DMS 273 treated with DMSO at 0.1 percent for 48 hours (cell line): ENCODE results near the gene UBTD1.
A peak's percentile ranks its signal among the peaks of the same experiment; 100 is the strongest.
"Not testable (repeated sequence)": the region's sequence is repeated elsewhere in the genome, so short reads cannot be mapped to it uniquely, and the experiment has no call there.

Source experiments
- DNase-seq: peaks from one replicate; lab custom pipeline; 2025; lab: John Stamatoyannopoulos, UW

Gene UBTD1

GRCh38 chr10:97563337-97563736 lies 64.6 kb downstream of the UBTD1 start:
- no peak for DNase-seq

GRCh38 chr10:97564776-97565175 lies 66.1 kb downstream of the UBTD1 start:
- DNase-seq, result no peak

- DNase-seq, result no peak
Measured at GRCh38 chr10:97566336-97566996, 67.7 kb downstream of the UBTD1 start.

DNA sequence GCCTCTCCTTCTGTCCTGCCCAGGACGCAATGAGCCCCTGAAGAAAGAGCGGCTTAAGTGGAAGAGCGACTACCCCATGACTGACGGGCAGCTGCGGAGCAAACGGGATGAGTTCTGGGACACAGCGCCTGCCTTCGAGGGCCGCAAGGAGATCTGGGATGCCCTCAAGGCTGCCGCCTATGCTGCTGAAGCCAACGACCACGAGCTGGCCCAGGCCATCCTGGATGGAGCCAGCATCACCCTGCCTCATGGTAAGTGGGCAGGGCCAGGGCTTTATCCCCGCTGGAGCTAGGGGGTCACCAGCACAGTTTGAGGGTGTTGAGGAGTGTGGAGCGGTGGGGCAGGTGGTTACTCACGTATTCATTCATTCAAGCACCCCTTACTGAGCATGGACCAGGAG lies 69.2 kb downstream of the UBTD1 start:
- DNase-seq, result no peak

DNA sequence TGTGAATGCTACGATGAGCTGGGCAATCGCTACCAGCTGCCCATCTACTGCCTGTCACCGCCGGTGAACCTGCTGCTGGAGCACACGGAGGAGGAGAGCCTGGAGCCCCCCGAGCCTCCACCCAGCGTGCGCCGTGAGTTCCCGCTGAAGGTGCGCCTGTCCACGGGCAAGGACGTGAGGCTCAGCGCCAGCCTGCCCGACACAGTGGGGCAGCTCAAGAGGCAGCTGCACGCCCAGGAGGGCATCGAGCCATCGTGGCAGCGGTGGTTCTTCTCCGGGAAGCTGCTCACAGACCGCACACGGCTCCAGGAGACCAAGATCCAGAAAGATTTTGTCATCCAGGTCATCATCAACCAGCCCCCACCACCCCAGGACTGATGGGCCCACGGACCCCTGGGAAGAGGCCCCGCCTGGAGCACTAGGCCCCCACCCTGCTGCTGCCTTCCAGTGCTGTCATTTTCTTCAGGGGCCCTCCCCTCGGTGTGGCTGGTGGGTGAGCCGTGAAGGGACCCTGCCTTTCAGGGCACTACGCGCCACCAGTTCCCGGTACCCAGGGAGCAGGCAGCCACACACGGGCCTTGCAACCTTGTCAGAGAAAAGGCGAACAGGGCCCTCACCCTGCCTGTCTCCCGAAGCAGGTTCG lies 71.5 kb downstream of the UBTD1 start:
- no peak for DNase-seq

- peak; percentile 60 for DNase-seq
Measured at GRCh38 chr10:97570789-97571471, 72.2 kb downstream of the UBTD1 start.

GRCh38 chr10:97571622-97572021 lies 72.9 kb downstream of the UBTD1 start:
- DNase-seq, result no peak

DNA sequence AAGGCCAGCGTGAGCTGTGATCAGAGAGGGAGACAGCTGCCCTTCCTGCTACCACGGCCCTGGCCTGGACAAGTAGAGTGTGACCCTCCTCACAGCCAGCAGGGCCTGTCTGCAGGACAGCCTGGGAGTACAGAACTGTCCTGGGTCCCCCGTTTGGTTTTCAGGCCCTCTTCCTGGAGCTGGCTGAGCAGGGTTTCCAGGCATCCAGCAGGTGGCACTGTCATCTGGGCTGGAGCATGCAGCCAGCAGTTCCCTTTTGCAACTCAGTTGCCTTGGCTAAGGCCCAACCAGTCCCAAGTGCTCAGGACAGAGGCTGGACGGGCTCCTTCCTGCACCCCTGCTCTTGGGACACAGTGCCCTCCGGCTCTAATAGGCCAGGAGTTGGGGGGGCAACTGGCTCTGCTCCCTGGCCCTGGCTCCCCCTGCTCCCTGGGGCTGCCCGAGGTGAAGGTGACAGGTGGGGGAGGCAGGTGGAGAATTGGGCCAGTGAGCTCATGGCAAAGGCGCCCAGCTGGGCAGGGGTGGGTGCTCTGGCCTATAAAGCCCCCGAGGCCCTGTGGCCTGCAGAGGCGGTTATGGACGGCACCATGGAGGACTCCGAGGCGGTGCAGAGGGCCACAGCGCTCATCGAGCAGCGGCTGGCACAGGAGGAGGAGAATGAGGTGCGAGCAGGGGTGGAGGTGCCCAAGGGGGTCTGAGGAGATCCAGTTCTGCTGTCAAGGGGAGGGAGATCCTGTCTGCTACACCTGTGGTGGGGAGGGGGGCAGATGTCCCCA lies 73.7 kb downstream of the UBTD1 start, which contains the start of gene ANKRD2:
Gene ANKRD2, plus strand, starts transcription at position 566 of the 776 bp plus-strand sequence. Its CDS starts 10 bp downstream, at position 576.
- DNase-seq, result peak; percentile 44

GRCh38 chr10:97573021-97573420 lies 74.3 kb downstream of the UBTD1 start:
- DNase-seq, result no peak

DNA sequence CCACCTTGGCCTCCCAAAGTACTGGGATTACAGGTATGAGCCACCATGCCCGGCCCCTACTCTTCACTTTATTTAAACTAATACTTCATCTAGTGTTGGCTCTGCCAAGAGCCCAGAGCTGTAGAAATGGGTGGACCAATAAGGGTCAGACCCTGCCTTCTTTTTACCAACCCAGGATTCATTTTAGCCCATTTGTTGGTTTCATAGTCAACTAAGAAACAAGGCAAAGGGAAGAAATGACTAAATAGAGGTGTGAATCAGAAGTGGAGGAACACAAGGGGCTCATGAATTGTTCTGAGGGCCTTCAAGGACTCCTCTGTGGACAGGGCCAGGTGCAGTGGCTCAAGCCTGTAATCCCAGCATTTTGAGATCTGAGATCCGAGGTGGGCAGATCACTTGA lies 74.9 kb downstream of the UBTD1 start:
- DNase-seq, result no peak

- DNase-seq, result no peak
Measured at GRCh38 chr10:97574374-97575126, 75.8 kb downstream of the UBTD1 start.

DNA sequence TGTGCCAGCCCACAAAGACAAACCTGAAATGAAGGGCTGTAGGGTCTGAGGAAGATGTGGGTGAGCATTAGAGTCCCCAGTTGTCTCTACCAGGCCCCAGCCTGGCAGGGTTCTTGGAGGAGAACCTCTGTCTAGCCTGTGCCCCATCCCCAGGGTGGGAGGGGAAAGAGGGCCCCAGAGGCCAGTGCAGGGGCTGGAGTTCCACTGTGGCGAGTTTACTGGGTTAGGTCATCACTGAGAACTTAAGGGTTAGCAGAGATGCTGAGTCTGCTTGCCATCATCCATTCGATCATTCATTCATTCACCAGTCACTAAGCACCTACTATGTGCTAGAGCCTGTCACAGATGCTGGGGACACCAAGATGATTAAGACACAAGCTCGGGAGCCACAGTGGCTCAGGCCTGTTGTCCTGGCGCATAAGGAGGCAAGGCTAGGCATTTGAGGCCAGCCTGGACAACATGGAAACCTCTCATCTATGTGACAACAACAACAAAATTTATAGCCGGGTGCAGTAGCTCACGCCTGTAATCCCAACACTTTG lies 76.5 kb downstream of the UBTD1 start:
- DNase-seq, result no peak

- not testable (repeated sequence) for DNase-seq
Measured at GRCh38 chr10:97576487-97576886, 77.8 kb downstream of the UBTD1 start.

DNA sequence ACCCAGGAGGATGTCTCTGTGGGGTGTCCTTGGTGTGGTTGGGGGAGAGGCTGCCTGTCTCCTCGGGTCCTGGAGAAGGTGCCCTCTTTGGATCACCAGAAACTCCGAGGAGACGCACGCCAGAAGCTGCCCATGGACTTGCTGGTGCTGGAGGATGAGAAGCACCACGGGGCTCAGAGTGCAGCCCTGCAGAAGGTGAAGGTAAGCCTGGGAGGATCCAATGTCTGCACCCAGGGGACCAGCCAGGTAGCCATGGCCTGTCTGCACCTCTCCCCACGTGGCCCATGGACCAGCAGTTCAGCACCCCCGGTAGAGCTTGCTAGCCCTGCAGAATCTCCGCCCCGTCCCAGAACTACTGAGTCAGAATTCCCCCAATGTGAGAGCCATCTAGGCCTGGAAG lies 79.0 kb downstream of the UBTD1 start:
- no peak for DNase-seq

DNA sequence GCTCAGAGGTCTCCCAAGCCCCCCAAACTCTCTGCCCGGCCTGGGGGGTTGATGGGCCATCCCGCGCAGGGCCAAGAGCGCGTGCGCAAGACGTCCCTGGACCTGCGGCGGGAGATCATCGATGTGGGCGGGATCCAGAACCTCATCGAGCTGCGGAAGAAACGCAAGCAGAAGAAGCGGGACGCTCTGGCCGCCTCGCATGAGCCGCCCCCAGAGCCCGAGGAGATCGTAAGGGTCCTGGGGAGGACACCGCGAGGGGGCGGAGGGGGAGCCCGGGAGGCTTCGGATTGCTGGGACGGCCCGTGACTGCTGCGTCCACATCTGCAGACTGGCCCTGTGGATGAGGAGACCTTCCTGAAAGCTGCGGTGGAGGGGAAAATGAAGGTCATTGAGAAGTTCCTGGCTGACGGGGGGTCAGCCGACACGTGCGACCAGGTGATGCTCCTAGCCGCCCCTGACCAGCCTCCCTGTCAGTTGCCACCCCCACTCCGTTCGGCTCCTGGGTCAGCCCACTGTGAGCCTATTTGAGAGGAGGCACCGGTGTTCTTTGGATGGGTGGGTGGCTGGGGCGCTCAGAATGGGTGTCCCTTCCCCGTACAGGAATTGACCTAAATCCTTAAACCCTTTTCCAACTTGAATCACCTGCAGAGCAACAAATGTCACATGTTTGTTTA lies 79.6 kb downstream of the UBTD1 start:
- no peak for DNase-seq

DNA sequence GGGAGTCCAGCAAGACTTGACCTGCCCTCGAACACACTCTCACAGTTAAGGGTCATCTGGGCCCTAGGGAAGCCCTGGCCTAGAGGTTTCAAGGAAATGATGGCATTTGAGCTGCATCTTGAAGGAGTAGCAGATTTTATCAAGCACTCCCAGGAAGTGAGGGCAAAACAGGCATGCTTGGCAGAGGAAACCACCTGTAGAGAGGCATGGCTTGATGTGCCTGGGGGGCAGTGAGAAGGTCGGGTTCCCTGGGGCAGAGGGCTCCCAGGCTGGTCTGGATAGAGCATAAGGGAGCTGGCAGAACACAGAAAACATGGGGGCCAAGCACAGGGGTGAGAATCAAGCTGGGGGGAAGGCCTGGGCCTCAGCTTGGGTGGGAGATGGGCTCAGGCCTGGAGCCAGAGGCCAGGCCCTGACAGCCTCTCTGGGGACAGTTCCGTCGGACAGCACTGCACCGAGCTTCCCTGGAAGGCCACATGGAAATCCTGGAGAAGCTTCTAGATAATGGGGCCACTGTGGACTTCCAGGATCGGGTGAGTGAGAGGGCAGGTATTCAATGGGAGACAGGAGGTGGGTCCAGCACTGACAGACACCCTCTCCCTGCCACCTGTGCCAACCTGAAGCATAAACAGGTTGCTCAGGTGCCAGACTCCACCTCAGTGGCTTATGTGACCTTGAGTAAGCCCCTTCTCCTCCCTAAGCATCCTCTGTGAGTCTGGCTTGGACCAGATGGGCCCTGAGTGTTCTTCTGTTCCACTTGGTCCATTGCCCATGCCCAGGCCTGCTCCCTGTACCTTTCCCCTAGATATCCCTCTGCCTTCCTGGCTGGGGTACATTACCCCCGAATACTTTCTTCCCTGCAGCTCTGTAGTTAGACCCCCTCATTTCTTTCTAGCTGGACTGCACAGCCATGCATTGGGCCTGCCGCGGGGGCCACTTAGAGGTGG lies 82.0 kb downstream of the UBTD1 start:
- no peak for DNase-seq

DNA sequence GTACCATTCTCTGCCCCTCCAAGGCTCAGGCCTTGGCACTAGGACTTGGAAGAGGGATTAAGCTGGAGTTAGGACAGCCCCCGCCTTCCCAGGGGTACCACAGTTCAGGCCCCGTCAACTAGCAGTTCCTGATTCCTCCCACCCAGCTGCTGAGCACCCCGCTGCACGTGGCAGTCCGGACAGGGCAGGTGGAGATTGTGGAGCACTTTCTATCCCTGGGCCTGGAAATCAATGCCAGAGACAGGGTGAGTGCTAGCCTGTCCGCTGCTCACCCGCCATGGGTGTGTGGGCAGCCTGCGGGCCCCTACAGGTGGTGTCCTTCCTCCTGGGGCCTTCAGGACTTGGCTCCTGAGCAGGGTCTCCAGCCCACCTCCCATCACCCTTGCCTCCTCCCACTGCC lies 83.4 kb downstream of the UBTD1 start:
- no peak for DNase-seq

GRCh38 chr10:97583476-97583875 lies 84.8 kb downstream of the UBTD1 start:
- no peak for DNase-seq

GRCh38 chr10:97584060-97584797 lies 85.5 kb downstream of the UBTD1 start, which contains the start of gene HOGA1:
HOGA1 (plus strand) TSS chr10:97584389; CDS start chr10:97584704, 315 bp downstream.
- DNase-seq, result peak; percentile 84
